NCI-H2107 treated with DMSO at 0.1 percent for 48 hours (cell line): ENCODE measurements around the gene COL8A1.

ENCODE experiments used
- DNase-seq: peaks from one replicate; lab custom pipeline; 2025; ENCODE audit not compliant: unreplicated experiment; lab: John Stamatoyannopoulos, UW

The COL8A1 gene

DNA sequence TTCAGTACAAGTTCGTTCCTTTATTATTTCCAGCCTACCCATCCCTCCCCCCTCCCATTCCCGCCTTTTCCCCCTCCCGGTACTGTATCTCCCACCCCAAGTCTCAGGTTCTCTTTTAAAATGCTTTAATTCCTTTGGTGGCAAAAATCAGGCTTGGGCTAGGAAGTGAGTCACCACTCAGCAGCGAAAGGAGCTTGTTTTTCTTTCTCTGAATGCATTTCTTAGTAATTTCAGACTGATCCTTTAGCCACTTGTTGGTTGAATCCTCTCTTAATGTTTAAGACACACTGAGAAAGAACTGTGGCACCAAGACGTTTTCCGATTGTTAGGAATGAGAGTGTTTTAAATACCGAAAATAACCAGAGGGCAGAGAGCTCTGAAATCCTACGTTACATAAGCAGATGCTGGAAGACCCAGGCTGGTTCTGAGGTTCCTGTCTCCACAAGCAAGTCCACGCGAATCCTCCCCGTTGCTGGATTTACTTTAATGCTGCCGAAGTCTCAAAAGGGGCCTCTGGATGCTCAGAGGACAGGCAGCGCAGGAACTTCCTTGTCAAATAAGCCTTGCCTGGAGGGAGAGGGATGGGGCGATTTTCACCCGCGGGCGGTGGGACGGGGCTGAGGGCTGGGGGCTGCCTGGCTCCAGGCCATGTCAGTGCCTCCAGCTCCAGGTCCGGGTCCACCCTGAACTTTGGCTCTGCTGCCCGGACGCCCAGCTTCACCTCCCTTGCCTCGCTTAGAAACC, 854 bp upstream of the COL8A1 start:
- DNase-seq: no peak

DNA sequence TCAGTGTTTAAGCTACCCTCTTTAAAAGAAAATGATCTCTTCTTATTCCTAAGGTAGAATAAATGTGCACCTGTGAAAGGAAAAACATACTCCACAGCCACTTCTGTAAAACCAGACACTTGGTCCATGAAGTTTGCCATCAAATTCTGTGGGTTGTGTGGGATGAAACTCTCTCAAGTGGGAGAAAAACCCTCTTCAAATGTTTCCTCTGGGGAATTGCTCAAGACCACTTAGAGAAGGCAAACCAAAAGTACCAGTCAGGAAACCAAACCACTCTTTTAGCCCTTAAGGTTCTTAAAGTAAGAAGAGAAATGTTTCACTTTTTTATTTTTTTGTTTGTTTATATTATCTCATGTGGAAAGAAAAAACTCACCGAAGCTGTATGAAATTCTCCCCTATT, 1.2 kb downstream of the COL8A1 start:
- DNase-seq: no peak

- no peak for DNase-seq
Measured at GRCh38 chr3:99640214-99640851, 1.9 kb downstream of the COL8A1 start.

DNA sequence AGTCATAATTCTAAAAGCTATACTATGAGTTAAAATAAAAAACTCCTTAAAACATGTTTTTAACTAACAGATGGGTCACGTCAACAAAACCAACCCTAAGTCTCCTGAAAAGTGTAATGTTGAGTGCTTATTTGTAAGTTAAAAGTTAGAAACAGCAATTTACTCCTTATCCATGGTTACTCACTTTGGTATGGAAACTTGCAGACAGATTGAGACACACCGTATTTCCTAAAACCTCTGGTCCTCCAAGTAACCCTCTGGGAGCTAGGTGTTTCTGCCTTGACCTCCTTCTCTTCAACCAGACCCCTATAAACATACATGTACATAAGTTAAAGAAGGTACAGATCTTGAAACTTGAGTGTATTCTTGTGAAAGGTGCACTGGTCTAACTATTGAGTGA, 3.1 kb downstream of the COL8A1 start:
- no peak for DNase-seq

DNA sequence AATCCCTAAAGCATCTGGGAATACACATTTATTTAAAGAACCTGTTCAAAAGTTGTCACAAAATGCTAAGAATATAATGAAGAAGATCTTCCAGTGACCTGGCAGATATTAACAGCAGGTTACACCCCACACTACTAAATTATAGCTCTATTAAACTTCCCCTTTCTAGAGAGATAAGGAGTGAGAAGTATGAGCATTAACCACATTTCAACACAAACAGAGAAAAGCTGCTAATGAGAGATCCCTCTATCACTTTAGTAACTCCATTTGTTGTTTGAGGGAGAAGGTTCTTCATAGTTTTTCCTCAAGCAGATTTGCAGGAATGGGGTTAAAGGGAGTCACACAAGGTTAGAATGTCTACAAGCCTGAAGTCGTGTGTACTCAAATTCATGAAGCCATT, 3.6 kb downstream of the COL8A1 start:
- DNase-seq: no peak

- DNase-seq: no peak
Measured at GRCh38 chr3:99644017-99644416, 5.6 kb downstream of the COL8A1 start.

DNA sequence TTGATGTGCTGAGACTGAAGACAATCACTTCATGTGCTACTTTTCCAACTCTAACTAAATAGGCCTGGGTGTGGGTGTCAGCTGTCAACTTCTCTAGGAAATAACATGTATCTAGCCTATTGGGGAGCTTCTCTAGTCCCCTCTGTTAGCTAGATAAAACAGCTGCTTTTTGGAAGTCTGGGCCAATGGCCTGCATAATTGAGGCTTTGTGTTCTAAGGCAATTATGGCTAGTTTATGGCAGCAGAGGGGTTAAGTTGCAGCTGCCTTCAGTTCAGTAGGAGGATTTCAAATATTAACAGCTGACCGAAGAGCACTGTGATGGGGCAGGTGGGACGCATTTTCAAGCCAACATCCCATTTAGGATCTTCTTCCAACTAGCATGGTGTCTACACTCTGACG, 6.4 kb downstream of the COL8A1 start:
- DNase-seq: no peak

- DNase-seq: no peak
Measured at GRCh38 chr3:99645277-99646106, 7.1 kb downstream of the COL8A1 start.

- DNase-seq: no peak
Measured at GRCh38 chr3:99646107-99646435, 7.7 kb downstream of the COL8A1 start.

DNA sequence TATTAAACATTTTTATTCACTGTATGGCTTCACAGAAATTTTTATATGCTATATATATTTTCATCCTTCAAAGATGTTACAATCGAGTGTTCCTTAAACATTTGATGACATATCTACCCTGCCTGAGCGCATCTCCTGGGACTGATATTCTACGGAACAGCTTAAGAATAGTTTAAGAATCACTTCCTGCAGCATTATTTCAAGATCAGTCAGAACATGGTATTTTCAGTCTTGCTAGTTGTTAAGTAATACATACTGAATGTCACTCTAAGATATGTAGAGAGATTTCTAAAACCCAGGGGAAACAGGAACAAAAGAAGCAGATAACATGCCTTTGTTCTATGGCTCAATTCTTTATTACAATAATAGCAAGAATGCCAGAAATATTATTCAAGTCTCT, 8.7 kb downstream of the COL8A1 start:
- DNase-seq: no peak

GRCh38 chr3:99648101-99648500, 9.7 kb downstream of the COL8A1 start:
- DNase-seq: no peak

GRCh38 chr3:99648516-99648915, 10.1 kb downstream of the COL8A1 start:
- DNase-seq: no peak

DNA sequence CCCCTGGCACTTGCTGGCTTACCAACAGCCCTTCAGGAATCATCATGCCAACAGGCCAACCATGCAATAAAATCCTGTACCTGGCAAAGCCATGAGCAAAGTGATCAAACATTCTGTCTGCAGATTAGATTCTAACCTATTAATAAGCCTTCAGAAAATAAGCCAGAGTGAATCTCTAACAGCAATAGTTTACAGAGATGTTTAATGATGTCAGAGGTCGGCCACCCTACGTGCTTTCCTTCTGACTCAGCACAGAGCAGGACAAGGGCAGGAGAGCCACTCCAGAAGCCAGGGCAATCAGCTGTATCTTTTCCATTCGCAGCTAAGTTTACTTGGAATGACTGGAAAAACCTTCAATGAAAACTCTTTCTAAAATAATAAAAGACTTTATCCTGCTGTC, 13.1 kb downstream of the COL8A1 start:
- DNase-seq: no peak

GRCh38 chr3:99656624-99657023, 18.2 kb downstream of the COL8A1 start:
- no peak for DNase-seq

DNA sequence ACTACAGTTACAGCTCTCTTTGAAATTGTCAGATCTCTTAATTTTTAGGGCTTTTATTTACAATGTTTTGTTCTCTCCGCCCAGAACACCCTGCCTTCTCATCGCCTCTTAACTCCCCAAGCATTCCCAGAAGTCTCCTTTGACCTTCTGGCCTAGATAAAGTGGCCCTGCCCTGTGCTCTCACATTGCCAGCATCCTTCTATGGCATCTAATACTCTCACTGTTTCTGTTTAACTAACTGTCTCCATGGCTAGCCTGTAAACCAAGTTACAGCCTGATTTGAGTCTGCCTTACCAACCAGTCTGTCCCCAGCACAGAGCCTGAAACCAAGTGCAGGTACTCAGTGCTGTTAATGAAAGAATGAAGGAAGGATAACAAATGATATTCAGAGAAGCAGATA, 19.9 kb downstream of the COL8A1 start:
- no peak for DNase-seq

GRCh38 chr3:99659032-99659431, 20.6 kb downstream of the COL8A1 start:
- no peak for DNase-seq

GRCh38 chr3:99659951-99660350, 21.6 kb downstream of the COL8A1 start:
- DNase-seq: no peak

GRCh38 chr3:99662838-99663570, 24.6 kb downstream of the COL8A1 start:
- no peak for DNase-seq

DNA sequence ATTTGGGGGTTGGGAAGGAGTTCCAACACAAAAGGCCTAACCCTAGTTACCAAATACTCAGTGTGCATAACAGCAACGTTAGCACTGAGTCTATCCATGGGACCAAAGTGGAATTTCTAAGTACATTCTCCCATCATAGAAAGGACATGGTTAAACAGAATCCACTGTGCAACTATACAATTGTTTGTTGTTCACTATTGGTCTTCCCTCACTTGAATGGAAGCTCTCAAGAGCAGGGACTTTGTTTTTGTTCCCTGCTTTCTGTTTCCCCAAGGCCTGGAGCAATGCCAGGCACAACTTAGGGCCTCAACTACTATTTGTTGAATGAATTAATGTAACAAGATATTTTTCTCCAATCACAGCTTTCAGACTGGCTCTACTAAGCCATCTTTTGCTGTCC, 25.6 kb downstream of the COL8A1 start:
- DNase-seq: no peak

- DNase-seq: no peak
Measured at GRCh38 chr3:99665017-99665416, 26.6 kb downstream of the COL8A1 start.

GRCh38 chr3:99666201-99666600, 27.8 kb downstream of the COL8A1 start:
- no peak for DNase-seq
